ENCODE measurements around the gene HSPE1.

DNA sequence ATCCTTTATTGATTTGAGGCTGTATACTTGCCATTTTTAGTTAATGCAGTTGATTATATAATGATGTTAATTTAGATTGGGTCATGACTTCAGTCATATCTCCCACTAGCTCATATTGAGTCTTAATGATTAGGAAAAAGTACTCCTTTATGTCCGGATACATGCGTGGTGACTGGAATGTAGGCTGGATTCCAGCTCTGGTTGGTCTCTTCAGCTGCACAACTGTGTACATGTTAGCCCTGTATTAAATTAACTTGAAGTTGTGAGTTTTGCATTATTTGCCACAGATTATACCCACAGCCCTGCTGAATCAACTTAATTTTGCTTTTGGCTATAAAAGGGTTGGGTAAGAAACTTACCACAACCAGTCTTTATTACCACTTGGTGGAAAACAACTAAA lies 38.2 kb downstream of the HSPE1 start:
- TF ChIP-seq POLR2A (IDR thresholded peaks at IDR 0.05), result no peak
- TF ChIP-seq CTCF (IDR thresholded peaks at IDR 0.05), result no peak
